ENCODE results near the gene RNF144A. TPM values are rescaled to one million over a fixed set of nuclear protein-coding genes. Genes with fewer than 3 reads are reported as not detected.

Gene RNF144A
- total and polyA plus RNA-seq, 3 donors from 2014 or later = 8.9 to 12.9 (median 12.6) TPM

- TF ChIP-seq, protein P1, sequence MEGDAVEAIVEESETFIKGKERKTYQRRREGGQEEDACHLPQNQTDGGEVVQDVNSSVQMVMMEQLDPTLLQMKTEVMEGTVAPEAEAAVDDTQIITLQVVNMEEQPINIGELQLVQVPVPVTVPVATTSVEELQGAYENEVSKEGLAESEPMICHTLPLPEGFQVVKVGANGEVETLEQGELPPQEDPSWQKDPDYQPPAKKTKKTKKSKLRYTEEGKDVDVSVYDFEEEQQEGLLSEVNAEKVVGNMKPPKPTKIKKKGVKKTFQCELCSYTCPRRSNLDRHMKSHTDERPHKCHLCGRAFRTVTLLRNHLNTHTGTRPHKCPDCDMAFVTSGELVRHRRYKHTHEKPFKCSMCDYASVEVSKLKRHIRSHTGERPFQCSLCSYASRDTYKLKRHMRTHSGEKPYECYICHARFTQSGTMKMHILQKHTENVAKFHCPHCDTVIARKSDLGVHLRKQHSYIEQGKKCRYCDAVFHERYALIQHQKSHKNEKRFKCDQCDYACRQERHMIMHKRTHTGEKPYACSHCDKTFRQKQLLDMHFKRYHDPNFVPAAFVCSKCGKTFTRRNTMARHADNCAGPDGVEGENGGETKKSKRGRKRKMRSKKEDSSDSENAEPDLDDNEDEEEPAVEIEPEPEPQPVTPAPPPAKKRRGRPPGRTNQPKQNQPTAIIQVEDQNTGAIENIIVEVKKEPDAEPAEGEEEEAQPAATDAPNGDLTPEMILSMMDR (IDR thresholded peaks at IDR 0.05) = no peak
- TF ChIP-seq POLR2A (IDR thresholded peaks at IDR 0.05) = no peak
- Histone ChIP-seq H3K36me3 (ENCODE audit: low read depth, missing control alignments) (no peaks in the 10 kb centered on the region), H3K4me1 (no peaks in the 10 kb centered on the region), H3K9me3 (no peaks in the 10 kb centered on the region), H3K4me3 (no peak overlapping the region), H3K27me3 (no peaks in the 10 kb centered on the region), H3K27ac (no peak overlapping the region)
- no peak for DNase-seq
- intact Hi-C loops (cut with DNase I; ENCODE audit: low total_unique reads) = no loop called here
- WGBS, 2 donors = 53 to 77% methylated on average over 3 of the region's 3 CpGs
Observed at GRCh38 chr2:7061921-7062320, 144.7 kb downstream of the RNF144A start.

GRCh38 chr2:7063789-7064188 lies 146.6 kb downstream of the RNF144A start:
- no peak for DNase-seq
- intact Hi-C loops (cut with DNase I; ENCODE audit: low total_unique reads) = no loop called here
- Histone ChIP-seq H3K4me1 (no peaks in the 10 kb centered on the region), H3K27me3 (no peaks in the 10 kb centered on the region), H3K9me3 (no peaks in the 10 kb centered on the region), H3K36me3 (ENCODE audit: low read depth, missing control alignments) (no peaks in the 10 kb centered on the region), H3K27ac (no peak overlapping the region), H3K4me3 (no peak overlapping the region)
- TF ChIP-seq POLR2A (IDR thresholded peaks at IDR 0.05) = no peak
- TF ChIP-seq, protein P1 (IDR thresholded peaks at IDR 0.05) = no peak
- 72 to 98% methylated on average over 3 of the region's 3 CpGs for whole genome bisulfite sequencing, 2 donors

DNA sequence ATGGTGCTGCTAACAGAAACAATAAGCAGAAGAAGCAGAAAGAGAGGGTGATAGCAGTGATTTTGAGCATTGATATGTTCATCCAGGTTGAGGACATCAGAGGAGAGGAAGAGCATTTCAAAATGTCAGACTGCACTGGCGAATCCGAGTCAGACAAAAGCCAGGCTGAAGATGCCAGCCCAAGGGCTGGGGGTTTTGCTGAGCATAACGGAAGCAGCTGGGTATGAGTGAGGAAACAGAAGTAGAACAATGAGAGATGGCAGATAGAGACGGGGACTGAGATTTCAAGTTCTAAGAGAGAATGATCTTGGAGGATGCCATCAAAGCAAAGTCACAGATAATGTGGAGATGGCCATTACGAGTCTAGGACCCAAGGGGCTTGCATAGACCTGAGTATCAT lies 151.2 kb downstream of the RNF144A start:
- H3K4me1 ChIP-seq = no peaks in the 10 kb centered on the region
- 93% methylated on average over 5 of the region's 5 CpGs for WGBS, 2 donors

GRCh38 chr2:7070483-7070882 lies 153.3 kb downstream of the RNF144A start:
- no peak overlapping the region for H3K27ac ChIP-seq
- WGBS, 2 donors = 50 to 78% methylated on average over 5 of the region's 5 CpGs
- H3K9me3 ChIP-seq = no peaks in the 10 kb centered on the region
- no peaks in the 10 kb centered on the region for H3K27me3 ChIP-seq
- H3K4me3 ChIP-seq = no peak overlapping the region
- no peaks in the 10 kb centered on the region for H3K4me1 ChIP-seq
- no peaks in the 10 kb centered on the region for H3K36me3 ChIP-seq (ENCODE audit: low read depth, missing control alignments)
- TF ChIP-seq POLR2A (IDR thresholded peaks at IDR 0.05) = no peak
- intact Hi-C loops (cut with DNase I; ENCODE audit: low total_unique reads) = no loop called here
- no peak for DNase-seq

More for the DNA sequence above, 151.2 kb downstream of the RNF144A start:
- Histone ChIP-seq H3K9me3 (no peaks in the 10 kb centered on the region), H3K27ac (no peak overlapping the region), H3K27me3 (no peaks in the 10 kb centered on the region), H3K36me3 (ENCODE audit: low read depth, missing control alignments) (no peaks in the 10 kb centered on the region), H3K4me3 (no peak overlapping the region)
- intact Hi-C loops (cut with DNase I; ENCODE audit: low total_unique reads) = no loop called here
- TF ChIP-seq, protein P1 (IDR thresholded peaks at IDR 0.05) = no peak
- DNase-seq = no peak

GRCh38 chr2:7071154-7071553 lies 153.9 kb downstream of the RNF144A start:
- no peak overlapping the region for H3K4me3 ChIP-seq
- TF ChIP-seq, protein P1 (IDR thresholded peaks at IDR 0.05) = no peak
- TF ChIP-seq POLR2A (IDR thresholded peaks at IDR 0.05) = no peak
- H3K9me3 ChIP-seq = no peaks in the 10 kb centered on the region
- H3K27ac ChIP-seq = no peak overlapping the region
- H3K27me3 ChIP-seq = no peaks in the 10 kb centered on the region
- WGBS, 2 donors = 75 to 82% methylated on average over 3 to 6 of the region's 6 CpGs
- no peak for DNase-seq
- H3K36me3 ChIP-seq (ENCODE audit: low read depth, missing control alignments) = no peaks in the 10 kb centered on the region
- H3K4me1 ChIP-seq = no peaks in the 10 kb centered on the region
- intact Hi-C loops (cut with DNase I; ENCODE audit: low total_unique reads) = no loop called here

Measured in testis (tissue), 3 donors.